ACC112 (cell line): Measurements from ENCODE around the gene ANKRD9.

Source experiments
- H2AFZ ChIP-seq: fragments of 200-600 bp; sonication (generic); one replicate; pipeline ENCODE4 v1.6.0; 2017; ENCODE audit warnings: antibody characterized with exemption, low read length; ENCODE audit not compliant: unreplicated experiment
- H3K27ac ChIP-seq: fragments of 200-600 bp; sonication (generic); 2 replicates; pipeline ENCODE4 v1.5.1; 2014; ENCODE audit warnings: low read depth, mild to moderate bottlenecking, antibody characterized with exemption, low read length, moderate library complexity
- H3K27me3 ChIP-seq: fragments of 200-600 bp; sonication (generic); 2 replicates; pipeline ENCODE4 v1.6.1; 2014; ENCODE audit warnings: mild to moderate bottlenecking, antibody characterized with exemption, low read length, moderate library complexity, mixed read lengths; ENCODE audit not compliant: insufficient read depth
- H3K36me3 ChIP-seq: fragments of 200-600 bp; sonication (generic); 2 replicates; pipeline ENCODE4 v1.6.1; 2016; ENCODE audit warnings: mild to moderate bottlenecking, antibody characterized with exemption, low read length, moderate library complexity, mixed read lengths; ENCODE audit not compliant: insufficient read depth
- H3K4me1 ChIP-seq: fragments of 200-600 bp; sonication (generic); one replicate; pipeline ENCODE4 v1.6.1; 2016; ENCODE audit warnings: low read length, mixed read lengths; ENCODE audit not compliant: insufficient read depth, unreplicated experiment, control insufficient read depth
- H3K4me3 ChIP-seq: fragments of 200-600 bp; sonication (generic); 2 replicates; pipeline ENCODE4 v1.5.1; 2014; ENCODE audit warnings: mild to moderate bottlenecking, low read depth, low read length
- H3K79me2 ChIP-seq: fragments of 200-600 bp; sonication (generic); one replicate; pipeline ENCODE4 v1.6.0; 2016; ENCODE audit warnings: low read length; ENCODE audit not compliant: control insufficient read depth, unreplicated experiment, insufficient read depth

ANKRD9 gene

GRCh38 chr14:102495491-102496330 lies 13.9 kb downstream of the ANKRD9 start:
- Histone ChIP-seq H3K4me1 (peaks cover 8% of the 10 kb centered on the region), H3K27ac (no peak overlapping the region), H2AFZ (no peak overlapping the region), H3K79me2 (no peaks in the 10 kb centered on the region), H3K27me3 (no peaks in the 10 kb centered on the region), H3K36me3 (no peaks in the 10 kb centered on the region), H3K4me3 (no peak overlapping the region)

GRCh38 chr14:102493585-102493984 lies 16.0 kb downstream of the ANKRD9 start:
- Histone ChIP-seq H3K27ac (no peak overlapping the region), H2AFZ (no peak overlapping the region), H3K4me1 (no peaks in the 10 kb centered on the region), H3K79me2 (no peaks in the 10 kb centered on the region), H3K36me3 (no peaks in the 10 kb centered on the region), H3K4me3 (no peak overlapping the region), H3K27me3 (no peaks in the 10 kb centered on the region)

GRCh38 chr14:102493096-102493495 lies 16.5 kb downstream of the ANKRD9 start:
- H2AFZ ChIP-seq = no peak overlapping the region
- no peak overlapping the region for H3K4me3 ChIP-seq
- no peak overlapping the region for H3K27ac ChIP-seq
- H3K36me3 ChIP-seq = no peaks in the 10 kb centered on the region
- H3K27me3 ChIP-seq = no peaks in the 10 kb centered on the region
- H3K4me1 ChIP-seq = no peaks in the 10 kb centered on the region
- no peaks in the 10 kb centered on the region for H3K79me2 ChIP-seq

- Histone ChIP-seq H3K36me3 (no peaks in the 10 kb centered on the region), H3K27me3 (no peaks in the 10 kb centered on the region), H3K4me1 (no peaks in the 10 kb centered on the region), H3K27ac (no peak overlapping the region), H3K79me2 (no peaks in the 10 kb centered on the region), H3K4me3 (no peak overlapping the region), H2AFZ (no peak overlapping the region)
Observed at GRCh38 chr14:102492531-102492910, 17.1 kb downstream of the ANKRD9 start.

- Histone ChIP-seq H3K27ac (no peak overlapping the region), H3K27me3 (no peaks in the 10 kb centered on the region), H3K4me1 (no peaks in the 10 kb centered on the region), H3K4me3 (no peak overlapping the region), H3K79me2 (no peaks in the 10 kb centered on the region), H3K36me3 (no peaks in the 10 kb centered on the region), H2AFZ (no peak overlapping the region)
Observed at GRCh38 chr14:102491786-102492530, 17.6 kb downstream of the ANKRD9 start.

GRCh38 chr14:102491366-102491765 lies 18.2 kb downstream of the ANKRD9 start:
- Histone ChIP-seq H3K4me1 (no peaks in the 10 kb centered on the region), H3K27me3 (no peaks in the 10 kb centered on the region), H2AFZ (no peak overlapping the region), H3K4me3 (no peak overlapping the region), H3K36me3 (no peaks in the 10 kb centered on the region), H3K79me2 (no peaks in the 10 kb centered on the region), H3K27ac (no peak overlapping the region)

GRCh38 chr14:102490456-102490855 lies 19.1 kb downstream of the ANKRD9 start:
- Histone ChIP-seq H3K4me1 (no peaks in the 10 kb centered on the region), H3K27me3 (no peaks in the 10 kb centered on the region), H3K27ac (no peak overlapping the region), H3K4me3 (no peak overlapping the region), H2AFZ (no peak overlapping the region), H3K36me3 (no peaks in the 10 kb centered on the region), H3K79me2 (no peaks in the 10 kb centered on the region)

- H3K4me1 ChIP-seq = peaks cover 4% of the 10 kb centered on the region
- H3K4me3 ChIP-seq = no peak overlapping the region
- H3K27ac ChIP-seq = no peak overlapping the region
- H3K27me3 ChIP-seq = no peaks in the 10 kb centered on the region
- H2AFZ ChIP-seq = no peak overlapping the region
- no peaks in the 10 kb centered on the region for H3K79me2 ChIP-seq
- no peaks in the 10 kb centered on the region for H3K36me3 ChIP-seq
Observed at GRCh38 chr14:102487204-102487577, 22.4 kb downstream of the ANKRD9 start.

GRCh38 chr14:102486513-102487203 lies 22.9 kb downstream of the ANKRD9 start:
- H3K79me2 ChIP-seq = no peaks in the 10 kb centered on the region
- no peak overlapping the region for H2AFZ ChIP-seq

GRCh38 chr14:102485693-102486512 lies 23.7 kb downstream of the ANKRD9 start:
- Histone ChIP-seq H3K36me3 (no peaks in the 10 kb centered on the region), H3K27ac (no peak overlapping the region), H3K27me3 (no peaks in the 10 kb centered on the region), H3K4me3 (no peak overlapping the region), H3K79me2 (no peaks in the 10 kb centered on the region), H3K4me1 (peaks cover 15% of the 10 kb centered on the region), H2AFZ (no peak overlapping the region)

More at GRCh38 chr14:102486513-102487203, 22.9 kb downstream of the ANKRD9 start:
- Histone ChIP-seq H3K27me3 (no peaks in the 10 kb centered on the region), H3K36me3 (no peaks in the 10 kb centered on the region), H3K4me3 (no peak overlapping the region), H3K4me1 (peaks cover 9% of the 10 kb centered on the region), H3K27ac (no peak overlapping the region)
